ENCODE data around the gene SLC25A34. TPM values are rescaled to one million over a fixed set of nuclear protein-coding genes. Genes with fewer than 3 reads are reported as not detected.

The SLC25A34 gene
- polyA plus RNA-seq, 3 donors, result 0.08 to 2.7 (median 0.61) TPM

DNA sequence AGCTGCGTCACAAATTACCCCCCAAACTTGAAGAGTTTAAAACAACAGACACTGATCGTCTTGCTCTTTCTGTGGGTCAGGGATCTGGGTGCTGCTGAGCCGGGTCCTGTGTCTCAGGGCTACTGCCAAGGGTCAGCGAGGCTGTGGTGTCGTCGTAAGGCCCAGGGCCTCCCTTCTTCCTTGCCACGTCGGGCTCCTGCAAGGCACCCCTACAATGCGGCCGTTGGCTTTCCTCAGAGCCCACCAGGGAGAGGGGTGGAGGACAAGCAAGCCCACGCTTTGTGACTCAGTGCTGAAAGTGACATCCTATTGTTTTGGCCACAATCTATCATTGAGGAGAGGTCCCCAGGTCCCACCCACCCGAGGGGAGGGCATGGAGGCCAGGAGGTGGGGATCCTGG lies 14.9 kb downstream of the SLC25A34 start:
- H3K27ac ChIP-seq (ENCODE audit: low read depth in 1 of 2, low read length in 2 of 2), result no peak overlapping the region
- no peak overlapping the region for H3K4me3 ChIP-seq (replicated peaks in 1 of 3; ENCODE audit: low read depth in 2 of 3, low read length in 3 of 3)
- H3K27me3 Mint-ChIP-seq (ENCODE audit: low read depth in 3 of 3), result peaks cover 15 to 16% (median 16%) of the 10 kb centered on the region in 3 donors
- 93% methylated on average over 7 of the region's 12 CpGs for WGBS (ENCODE audit: insufficient coverage)
- H3K27me3 ChIP-seq (ENCODE audit: control insufficient read depth in 2 of 2, insufficient read depth in 2 of 2, low read length in 2 of 2), result peaks cover 0 to 6% of the 10 kb centered on the region in 2 donors
- no peaks in the 10 kb centered on the region for H3K4me1 ChIP-seq (ENCODE audit: control insufficient read depth in 1 of 2, insufficient read depth in 2 of 2, low read length in 2 of 2)
- H3K9ac ChIP-seq (ENCODE audit: insufficient read depth, low read length, poor library complexity, severe bottlenecking), result no peak overlapping the region
- no peak overlapping the region for H2AFZ ChIP-seq (ENCODE audit: insufficient read depth, low read depth, low read length, poor library complexity, severe bottlenecking)
- intact Hi-C loops (cut with micrococcal nuclease), result no loop called here
- no peaks in the 10 kb centered on the region for H3K79me2 ChIP-seq (ENCODE audit: insufficient read depth, low read length)
- no peak for DNase-seq
- no peak for TF ChIP-seq CTCF (IDR thresholded peaks at IDR 0.05)
- no peaks in the 10 kb centered on the region for H3K4me1 Mint-ChIP-seq
- H3K4me3 Mint-ChIP-seq, result no peak overlapping the region
- no peaks in the 10 kb centered on the region for H4K20me1 ChIP-seq (ENCODE audit: insufficient read depth, low read length)
- H3K9me3 ChIP-seq (replicated peaks in 1 of 2; ENCODE audit: control insufficient read depth in 1 of 2, insufficient read depth in 1 of 2, low read length in 2 of 2), result no peaks in the 10 kb centered on the region
- H3K27ac Mint-ChIP-seq, result no peak overlapping the region
- H3K36me3 Mint-ChIP-seq, result no peaks in the 10 kb centered on the region
- H3K4me2 ChIP-seq (replicated peaks; ENCODE audit: extremely low read depth, low read length, poor library complexity, severe bottlenecking), result no peak overlapping the region
- no peaks in the 10 kb centered on the region for H3K36me3 ChIP-seq (replicated peaks in 1 of 2; ENCODE audit: control insufficient read depth in 1 of 2, insufficient read depth in 2 of 2, low read length in 2 of 2)
- H3K9me3 Mint-ChIP-seq, result peaks cover 0 to 5% (median 0%) of the 10 kb centered on the region in 7 donors

DNA sequence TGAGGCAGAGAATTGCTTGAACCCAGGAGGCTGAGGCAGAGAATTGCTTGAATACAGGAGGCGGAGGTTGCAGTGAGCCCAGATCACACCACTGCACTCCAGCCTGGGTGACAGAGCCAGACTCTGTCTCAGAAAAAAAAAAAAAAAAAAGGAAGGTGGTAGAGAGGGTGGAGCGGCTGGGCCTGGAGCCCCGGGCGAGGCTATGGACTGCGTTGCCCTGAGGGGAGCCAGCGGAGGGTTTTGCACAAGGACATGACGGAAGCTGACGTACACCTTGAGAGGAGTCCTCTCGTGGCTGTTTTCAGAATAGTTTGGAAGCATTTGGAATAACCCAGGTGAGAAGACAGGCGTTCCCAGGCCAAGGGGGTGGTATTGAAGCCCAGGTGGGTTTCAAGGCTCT lies 15.7 kb downstream of the SLC25A34 start:
- H2AFZ ChIP-seq (ENCODE audit: insufficient read depth, low read depth, low read length, poor library complexity, severe bottlenecking), result no peak overlapping the region
- intact Hi-C loops (cut with micrococcal nuclease), result no loop called here
- WGBS (ENCODE audit: insufficient coverage), result 96% methylated on average over 10 of the region's 10 CpGs
- no peaks in the 10 kb centered on the region for H4K20me1 ChIP-seq (ENCODE audit: insufficient read depth, low read length)
- Mint-ChIP-seq H3K36me3 (no peaks in the 10 kb centered on the region), H3K9me3 (peaks cover 0 to 5% (median 2%) of the 10 kb centered on the region in 7 donors), H3K27me3 (ENCODE audit: low read depth in 3 of 3) (peaks cover 23 to 24% (median 24%) of the 10 kb centered on the region in 3 donors), H3K4me3 (no peak overlapping the region), H3K4me1 (peaks cover 8% of the 10 kb centered on the region), H3K27ac (no peak overlapping the region)
- H3K36me3 ChIP-seq (replicated peaks in 1 of 2; ENCODE audit: control insufficient read depth in 1 of 2, insufficient read depth in 2 of 2, low read length in 2 of 2), result no peaks in the 10 kb centered on the region
- no peak overlapping the region for H3K9ac ChIP-seq (ENCODE audit: insufficient read depth, low read length, poor library complexity, severe bottlenecking)
- no peak for DNase-seq
- no peak overlapping the region for H3K4me3 ChIP-seq (replicated peaks in 1 of 3; ENCODE audit: low read depth in 2 of 3, low read length in 3 of 3)
- no peaks in the 10 kb centered on the region for H3K9me3 ChIP-seq (replicated peaks in 1 of 2; ENCODE audit: control insufficient read depth in 1 of 2, insufficient read depth in 1 of 2, low read length in 2 of 2)
- no peaks in the 10 kb centered on the region for H3K4me1 ChIP-seq (ENCODE audit: control insufficient read depth in 1 of 2, insufficient read depth in 2 of 2, low read length in 2 of 2)
- no peak overlapping the region for H3K4me2 ChIP-seq (replicated peaks; ENCODE audit: extremely low read depth, low read length, poor library complexity, severe bottlenecking)
- peaks cover 2 to 14% of the 10 kb centered on the region in 2 donors for H3K27me3 ChIP-seq (ENCODE audit: control insufficient read depth in 2 of 2, insufficient read depth in 2 of 2, low read length in 2 of 2)
- no peak for TF ChIP-seq CTCF (IDR thresholded peaks at IDR 0.05)
- H3K27ac ChIP-seq (ENCODE audit: low read depth in 1 of 2, low read length in 2 of 2), result no peak overlapping the region
- no peaks in the 10 kb centered on the region for H3K79me2 ChIP-seq (ENCODE audit: insufficient read depth, low read length)
